ENCODE data around the gene NHLRC2.

The NHLRC2 gene

DNA sequence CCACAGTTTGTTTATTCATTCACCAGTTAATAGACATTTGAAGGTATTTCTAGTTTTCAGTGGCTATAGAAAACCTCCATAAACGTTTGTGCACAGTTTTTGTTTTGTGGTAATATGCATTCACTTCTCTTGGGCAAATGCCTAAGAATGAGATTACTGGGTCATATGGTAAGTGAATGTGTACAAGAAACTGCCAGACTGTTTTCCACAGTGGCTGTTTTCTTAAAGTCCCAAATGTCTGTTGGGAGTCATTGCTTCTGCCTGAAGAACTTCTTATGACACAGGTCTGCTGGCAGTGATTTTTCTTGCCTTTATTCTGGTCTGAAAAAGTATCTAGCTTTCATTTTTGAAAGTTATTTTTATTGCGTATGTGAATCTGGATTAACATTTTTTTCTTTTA is 35.5 kb downstream of the NHLRC2 start:
- TF ChIP-seq, protein P1, sequence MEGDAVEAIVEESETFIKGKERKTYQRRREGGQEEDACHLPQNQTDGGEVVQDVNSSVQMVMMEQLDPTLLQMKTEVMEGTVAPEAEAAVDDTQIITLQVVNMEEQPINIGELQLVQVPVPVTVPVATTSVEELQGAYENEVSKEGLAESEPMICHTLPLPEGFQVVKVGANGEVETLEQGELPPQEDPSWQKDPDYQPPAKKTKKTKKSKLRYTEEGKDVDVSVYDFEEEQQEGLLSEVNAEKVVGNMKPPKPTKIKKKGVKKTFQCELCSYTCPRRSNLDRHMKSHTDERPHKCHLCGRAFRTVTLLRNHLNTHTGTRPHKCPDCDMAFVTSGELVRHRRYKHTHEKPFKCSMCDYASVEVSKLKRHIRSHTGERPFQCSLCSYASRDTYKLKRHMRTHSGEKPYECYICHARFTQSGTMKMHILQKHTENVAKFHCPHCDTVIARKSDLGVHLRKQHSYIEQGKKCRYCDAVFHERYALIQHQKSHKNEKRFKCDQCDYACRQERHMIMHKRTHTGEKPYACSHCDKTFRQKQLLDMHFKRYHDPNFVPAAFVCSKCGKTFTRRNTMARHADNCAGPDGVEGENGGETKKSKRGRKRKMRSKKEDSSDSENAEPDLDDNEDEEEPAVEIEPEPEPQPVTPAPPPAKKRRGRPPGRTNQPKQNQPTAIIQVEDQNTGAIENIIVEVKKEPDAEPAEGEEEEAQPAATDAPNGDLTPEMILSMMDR (IDR thresholded peaks at IDR 0.05; ENCODE audit: low read depth, low read length): no peak
- in situ Hi-C loops (cut with HindIII; ENCODE audit: low sequenced_read_pairs): no loop called here
- no peak overlapping the region for H3K4me3 ChIP-seq (ENCODE audit: low read depth, low read length)
- no peak for DNase-seq (ENCODE audit: low read depth, low spot score)

DNA sequence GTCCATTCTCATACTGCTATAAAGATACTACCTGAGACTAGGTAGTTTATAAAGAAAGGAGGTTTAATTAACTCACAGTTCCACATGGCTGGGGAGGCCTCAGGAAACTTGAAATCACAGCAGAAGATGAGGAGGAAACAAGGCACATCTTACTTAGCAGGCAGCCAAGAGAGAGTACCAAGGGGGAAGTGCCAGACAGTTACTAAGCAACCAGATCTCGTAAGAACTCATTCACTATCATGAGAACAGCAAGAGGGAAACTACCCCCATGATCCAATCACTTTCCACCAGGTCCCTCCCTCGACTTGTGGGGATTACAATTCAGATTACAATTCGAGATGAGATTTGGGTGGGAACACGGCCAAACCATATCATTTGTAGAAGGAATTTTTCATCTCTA is 36.3 kb downstream of the NHLRC2 start:
- no peak overlapping the region for H3K4me3 ChIP-seq (ENCODE audit: low read depth, low read length)
- in situ Hi-C loops (cut with HindIII; ENCODE audit: low sequenced_read_pairs): no loop called here
- no peak for DNase-seq (ENCODE audit: low read depth, low spot score)
- TF ChIP-seq, protein P1 (IDR thresholded peaks at IDR 0.05; ENCODE audit: low read depth, low read length): no peak

DNA sequence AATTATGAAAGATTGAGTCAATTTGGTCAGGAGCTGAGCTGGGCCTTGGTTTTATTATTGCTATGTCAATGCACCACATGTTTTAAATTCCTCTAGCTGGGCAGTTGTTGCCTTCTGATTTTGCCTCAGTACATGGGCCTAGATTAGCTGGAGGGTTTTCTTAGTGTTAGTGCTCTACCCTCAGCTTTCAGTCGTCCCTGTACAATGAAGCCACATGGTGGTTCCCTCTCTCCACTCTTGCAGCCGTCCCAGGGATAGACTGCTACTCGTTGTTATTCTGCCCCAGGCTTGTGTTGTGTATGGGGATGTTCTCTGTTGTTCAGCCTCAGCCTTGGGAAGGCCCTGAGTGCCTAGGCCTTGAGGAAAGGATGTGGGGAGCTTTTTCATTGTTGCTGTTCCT is 37.0 kb downstream of the NHLRC2 start:
- in situ Hi-C loops (cut with HindIII; ENCODE audit: low sequenced_read_pairs): no loop called here

DNA sequence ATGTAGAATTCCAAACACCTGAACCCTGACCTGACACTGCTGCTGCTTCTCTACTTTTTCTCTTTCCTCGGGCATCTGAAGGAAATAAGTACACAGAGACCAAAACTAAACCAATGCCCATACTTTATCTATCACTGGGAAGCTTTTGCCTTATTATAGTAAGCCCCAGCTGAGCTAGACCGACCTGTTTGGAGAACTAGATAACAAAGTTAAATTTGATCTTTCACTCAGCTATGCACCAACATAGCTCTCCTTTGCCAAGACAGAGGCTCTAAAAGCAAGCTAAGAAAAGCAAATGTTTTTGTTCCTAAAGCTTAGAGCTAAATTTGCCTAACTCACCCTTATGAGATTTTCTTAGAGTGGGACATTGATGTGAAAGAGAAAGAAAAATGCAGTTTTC is 39.1 kb downstream of the NHLRC2 start:
- DNase-seq (ENCODE audit: low read depth, low spot score): no peak
- TF ChIP-seq, protein P1 (IDR thresholded peaks at IDR 0.05; ENCODE audit: low read depth, low read length): no peak
- no peak overlapping the region for H3K4me3 ChIP-seq (ENCODE audit: low read depth, low read length)
- in situ Hi-C loops (cut with HindIII; ENCODE audit: low sequenced_read_pairs): no loop called here

More for the DNA sequence above, 37.0 kb downstream of the NHLRC2 start:
- TF ChIP-seq, protein P1 (IDR thresholded peaks at IDR 0.05; ENCODE audit: low read depth, low read length): no peak
- DNase-seq (ENCODE audit: low read depth, low spot score): no peak
- no peak overlapping the region for H3K4me3 ChIP-seq (ENCODE audit: low read depth, low read length)

DNA sequence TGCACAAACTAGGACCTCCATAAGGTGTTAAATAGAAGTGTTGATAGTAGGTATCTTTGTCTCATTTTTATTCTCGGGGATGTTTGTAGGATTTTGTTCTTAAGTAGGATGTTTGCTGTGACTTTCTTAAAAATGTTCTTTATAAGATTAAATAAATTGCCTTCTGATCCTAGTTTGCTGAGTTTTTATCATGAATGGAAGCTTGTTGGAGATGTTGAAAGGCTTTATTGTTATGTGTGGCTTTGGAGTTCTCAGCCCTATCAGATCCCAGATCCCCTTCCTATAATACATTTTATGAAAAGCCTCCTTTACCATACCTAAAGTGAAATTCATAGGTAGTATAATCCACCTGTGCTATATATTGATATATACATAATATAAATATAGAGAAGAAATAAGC is 40.1 kb downstream of the NHLRC2 start:
- H3K4me3 ChIP-seq (ENCODE audit: low read depth, low read length): no peak overlapping the region
- DNase-seq (ENCODE audit: low read depth, low spot score): no peak
- TF ChIP-seq, protein P1 (IDR thresholded peaks at IDR 0.05; ENCODE audit: low read depth, low read length): no peak
- in situ Hi-C loops (cut with HindIII; ENCODE audit: low sequenced_read_pairs): no loop called here

DNA sequence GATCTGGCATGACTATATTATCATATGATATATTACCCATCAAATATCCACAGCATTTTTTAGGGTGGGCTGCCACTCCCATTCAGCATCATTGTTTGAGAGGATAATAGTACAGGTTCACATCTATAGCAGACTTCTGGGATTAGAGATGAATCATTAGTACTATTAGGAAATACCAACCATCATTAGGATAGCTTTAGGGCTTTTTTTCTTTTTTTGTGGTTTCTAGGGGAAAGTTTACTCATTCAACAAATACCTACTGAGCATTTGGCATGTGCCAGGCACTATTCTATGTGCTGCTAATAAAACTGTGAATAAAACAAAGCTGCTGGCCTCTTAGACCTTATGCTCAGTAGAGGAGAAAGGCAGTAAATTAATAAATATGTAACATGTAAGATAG is 40.6 kb downstream of the NHLRC2 start:
- no peak overlapping the region for H3K4me3 ChIP-seq (ENCODE audit: low read depth, low read length)
- DNase-seq (ENCODE audit: low read depth, low spot score): peak; percentile 50
- in situ Hi-C loops (cut with HindIII; ENCODE audit: low sequenced_read_pairs): no loop called here
- TF ChIP-seq, protein P1 (IDR thresholded peaks at IDR 0.05; ENCODE audit: low read depth, low read length): no peak
